Fibroblast of gingiva (primary cell): ENCODE data around the gene CEP192.
A peak's percentile ranks its signal among the peaks of the same experiment; 100 is the strongest.
"Not testable (repeated sequence)": the region's sequence is repeated elsewhere in the genome, so short reads cannot be mapped to it uniquely, and the experiment has no call there.

ENCODE experiments used
- DNase-seq: peaks from one replicate; pipeline ENCODE4 v3.0.0-alpha.2; 2011; ENCODE audit warnings: low read depth

CEP192 gene

GRCh38 chr18:12990967-12991820 lies at the start of gene CEP192:
Gene CEP192 (plus strand): TSS chr18:12991362. CDS start chr18:12999425, 8,063 bp downstream.
- DNase-seq = peak; percentile 98

GRCh38 chr18:12943215-12943614 lies 47.9 kb upstream of the CEP192 start:
- DNase-seq = no peak

- peak; percentile 74 for DNase-seq
These were observed 46.5 kb upstream of the CEP192 start for GRCh38 chr18:12944709-12945108.

GRCh38 chr18:12946549-12947284 lies 44.4 kb upstream of the CEP192 start:
- DNase-seq = peak; percentile 97

- peak; percentile 98 for DNase-seq
These were observed 43.7 kb upstream of the CEP192 start, which contains the start of gene SEH1L for GRCh38 chr18:12947285-12948049. Gene SEH1L (plus strand): TSS chr18:12948011. CDS start chr18:12948122, 111 bp downstream.

- DNase-seq = peak; percentile 94
These were observed 42.9 kb upstream of the CEP192 start for GRCh38 chr18:12948050-12948804.

GRCh38 chr18:12958478-12958877 lies 32.7 kb upstream of the CEP192 start:
- DNase-seq = no peak

- DNase-seq = no peak
These were observed 30.8 kb upstream of the CEP192 start for GRCh38 chr18:12960395-12960794.

GRCh38 chr18:12960853-12961397 lies 30.2 kb upstream of the CEP192 start:
- DNase-seq = no peak

- DNase-seq = no peak
These were observed 28.1 kb upstream of the CEP192 start for GRCh38 chr18:12963069-12963468.

- DNase-seq = no peak
These were observed 23.0 kb upstream of the CEP192 start for GRCh38 chr18:12968115-12968514.

GRCh38 chr18:12968619-12969018 lies 22.5 kb upstream of the CEP192 start:
- DNase-seq = no peak

- no peak for DNase-seq
These were observed 17.5 kb upstream of the CEP192 start for GRCh38 chr18:12973562-12974213.

GRCh38 chr18:12975488-12975887 lies 15.7 kb upstream of the CEP192 start:
- no peak for DNase-seq

GRCh38 chr18:12976305-12976704 lies 14.9 kb upstream of the CEP192 start:
- DNase-seq = no peak

- DNase-seq = not testable (repeated sequence)
These were observed 11.1 kb upstream of the CEP192 start for GRCh38 chr18:12980065-12980464.

GRCh38 chr18:12989397-12990122 lies 1.6 kb upstream of the CEP192 start:
- DNase-seq = no peak

GRCh38 chr18:12990123-12990475 lies 1.1 kb upstream of the CEP192 start:
- no peak for DNase-seq

GRCh38 chr18:12990641-12990966 lies 558 bp upstream of the CEP192 start:
- no peak for DNase-seq

GRCh38 chr18:12991821-12992179 lies 638 bp downstream of the CEP192 start:
- no peak for DNase-seq
